SU-DHL-6 (cell line): Measurements from ENCODE around the gene SYNRG.

Experiments used
- H2AFZ ChIP-seq: fragments of 200-600 bp; sonication (generic); 2 replicates; pipeline ENCODE4 v1.6.1; 2014; ENCODE audit warnings: low read depth, mild to moderate bottlenecking, moderate library complexity, mixed read lengths, antibody characterized with exemption, low read length; ENCODE audit not compliant: severe bottlenecking
- H3F3A ChIP-seq: fragments of 200-600 bp; shearing (Covaris generic); 2 replicates; pipeline ENCODE4 v1.6.0; 2016; ENCODE audit warnings: antibody characterized with exemption, mild to moderate bottlenecking; ENCODE audit not compliant: insufficient read depth
- H3K27ac ChIP-seq: fragments of 200-600 bp; sonication (generic); 2 replicates; pipeline ENCODE4 v1.5.1; 2016; ENCODE audit warnings: low read depth, mild to moderate bottlenecking, low read length, moderate library complexity, mixed read lengths
- H3K27me3 ChIP-seq: fragments of 200-600 bp; sonication (generic), shearing (Covaris generic); 2 replicates; pipeline ENCODE4 v1.6.0; 2014; ENCODE audit warnings: mild to moderate bottlenecking, low read length
- H3K36me3 ChIP-seq: fragments of 200-600 bp; sonication (generic); 2 replicates; pipeline ENCODE4 v1.6.1; 2014; ENCODE audit warnings: mild to moderate bottlenecking, low read length, mixed read lengths
- H3K4me2 ChIP-seq: fragments of 300-600, 200-600 bp; shearing (Covaris generic), sonication (generic); 2 replicates; pipeline ENCODE4 v1.6.0; 2014; ENCODE audit warnings: low read length, low read depth, mild to moderate bottlenecking; ENCODE audit not compliant: poor library complexity, severe bottlenecking
- H3K4me3 ChIP-seq: fragments of 200-600 bp; sonication (generic); 2 replicates; pipeline ENCODE4 v1.5.1; 2014; ENCODE audit warnings: antibody characterized with exemption, low read length, mild to moderate bottlenecking, mixed read lengths; ENCODE audit not compliant: insufficient read depth, poor library complexity, severe bottlenecking
- H3K79me2 ChIP-seq: fragments of 200-600 bp; sonication (generic); 2 replicates; pipeline ENCODE4 v1.6.1; 2014; ENCODE audit warnings: mild to moderate bottlenecking, low read length, moderate library complexity; ENCODE audit not compliant: insufficient read depth
- H3K9ac ChIP-seq: fragments of 200-600 bp; sonication (generic); 2 replicates; pipeline ENCODE4 v1.7.0; 2014; ENCODE audit warnings: mild to moderate bottlenecking, low read length
- H3K9me2 ChIP-seq: fragments of 200-600 bp; sonication (generic); replicated peaks from 2 replicates; pipeline ENCODE4 v1.6.1; 2014; ENCODE audit warnings: low read length; ENCODE audit not compliant: insufficient read depth
- H3K9me3 ChIP-seq: fragments of 200-600 bp; sonication (generic); 2 replicates; pipeline ENCODE4 v1.6.1; 2014; ENCODE audit warnings: low read length, mixed read lengths; ENCODE audit not compliant: insufficient read depth
- H4K20me1 ChIP-seq: fragments of 200-600 bp; sonication (generic); 2 replicates; pipeline ENCODE4 v1.6.1; 2014; ENCODE audit warnings: low read depth, mild to moderate bottlenecking, antibody characterized with exemption, low read length, moderate library complexity, mixed read lengths
- CTCF ChIP-seq: fragments of 200-600 bp; sonication (generic); IDR thresholded peaks from one replicate; pipeline ENCODE4 v1.5.1; 2017; ENCODE audit warnings: antibody characterized with exemption, mild to moderate bottlenecking, low read length, moderate library complexity; ENCODE audit not compliant: insufficient read depth, poor library complexity, severe bottlenecking
- EZH2phosphoT487 ChIP-seq: fragments of 200-600 bp; sonication (generic), shearing (Covaris generic); conservative IDR thresholded peaks from 2 replicates; pipeline ENCODE4 v1.6.1; 2018; ENCODE audit warnings: mild to moderate bottlenecking, antibody characterized with exemption, low read length, moderate library complexity, mixed read lengths

Gene SYNRG

GRCh38 chr17:37643118-37643766 lies 34.0 kb upstream of the SYNRG start, which contains the start of gene DDX52:
DDX52 (minus strand) TSS chr17:37643446; CDS start chr17:37643420, 26 bp downstream.
- Histone ChIP-seq H3K27ac (peak within 1 kb of the TSS; percentile 22), H3K27me3 (no peaks in the 10 kb centered on the region), H3K4me2 (peak within 1 kb of the TSS; percentile 81), H3K36me3 (peaks cover 2% of the 10 kb centered on the region), H3K4me3 (peak within 1 kb of the TSS; percentile 76), H4K20me1 (no peaks in the 10 kb centered on the region), H3K79me2 (peaks cover 38% of the 10 kb centered on the region), H3K9me3 (no peaks in the 10 kb centered on the region), H3K9ac (peak within 1 kb of the TSS; percentile 83), H2AFZ (peak within 1 kb of the TSS; percentile 95), H3K9me2 (no peaks in the 10 kb centered on the region), H3F3A (no peaks in the 10 kb centered on the region)
- TF ChIP-seq CTCF = no peak
- TF ChIP-seq EZH2phosphoT487 = no peak

GRCh38 chr17:37642681-37643080 lies 33.5 kb upstream of the SYNRG start:
- Histone ChIP-seq H3K9me2 (no peaks in the 10 kb centered on the region), H3K9ac (peak overlapping the region; percentile 83), H3K4me3 (peak overlapping the region; percentile 76), H3K36me3 (peaks cover 7% of the 10 kb centered on the region), H2AFZ (peak overlapping the region; percentile 95), H4K20me1 (no peaks in the 10 kb centered on the region), H3K4me2 (peak overlapping the region; percentile 81), H3K9me3 (no peaks in the 10 kb centered on the region), H3K79me2 (peaks cover 44% of the 10 kb centered on the region), H3K27me3 (no peaks in the 10 kb centered on the region), H3F3A (no peaks in the 10 kb centered on the region), H3K27ac (peak overlapping the region; percentile 22)
- TF ChIP-seq EZH2phosphoT487 (no peak), CTCF (no peak)

GRCh38 chr17:37640015-37640414 lies 30.8 kb upstream of the SYNRG start:
- TF ChIP-seq CTCF (no peak), EZH2phosphoT487 (no peak)
- peaks cover 21% of the 10 kb centered on the region for H3K36me3 ChIP-seq
- H3F3A ChIP-seq = no peaks in the 10 kb centered on the region
- H3K27me3 ChIP-seq = no peaks in the 10 kb centered on the region
- no peak overlapping the region for H3K9ac ChIP-seq
- H4K20me1 ChIP-seq = no peaks in the 10 kb centered on the region
- no peak overlapping the region for H3K27ac ChIP-seq
- no peaks in the 10 kb centered on the region for H3K9me3 ChIP-seq
- no peak overlapping the region for H3K4me3 ChIP-seq
- no peak overlapping the region for H2AFZ ChIP-seq
- H3K79me2 ChIP-seq = peaks cover 51% of the 10 kb centered on the region
- no peak overlapping the region for H3K4me2 ChIP-seq
- H3K9me2 ChIP-seq = no peaks in the 10 kb centered on the region
